Neural progenitor cell (in vitro differentiated cells): ENCODE data around the gene HELB.

Experiments
- CTCF ChIP-seq: fragments of 200-600 bp; sonication (generic); IDR thresholded peaks from 2 replicates; pipeline ENCODE4 v1.5.1; 2017; ENCODE audit warnings: antibody characterized with exemption, mild to moderate bottlenecking
- EZH2 ChIP-seq: fragments of 200-600 bp; sonication (generic); IDR thresholded peaks from 2 replicates; pipeline ENCODE4 v1.6.1; 2017; ENCODE audit warnings: antibody characterized with exemption, mild to moderate bottlenecking, moderate library complexity
- EZH2phosphoT487 ChIP-seq: fragments of 200-600 bp; sonication (generic); IDR thresholded peaks from 2 replicates; pipeline ENCODE4 v1.6.1; 2017; ENCODE audit warnings: antibody characterized with exemption

- TF ChIP-seq CTCF (no peak), EZH2 (no peak), EZH2phosphoT487 (no peak)
These were observed 78.7 kb downstream of the HELB start for GRCh38 chr12:66380769-66381535.
